ENCODE results near the gene CERS6.
"Not testable (repeated sequence)": the region's sequence is repeated elsewhere in the genome, so short reads cannot be mapped to it uniquely, and the experiment has no call there.

Gene CERS6

GRCh38 chr2:168455645-168456520 lies at the start of gene CERS6:
CERS6 (plus strand) TSS chr2:168456272; CDS start chr2:168456449, 177 bp downstream.
- DNase-seq (ENCODE audit: low read depth), result peak; percentile 64

- not testable (repeated sequence) for DNase-seq (ENCODE audit: low read depth)
Measured at GRCh38 chr2:168412301-168412700, 43.8 kb upstream of the CERS6 start.

- not testable (repeated sequence) for DNase-seq (ENCODE audit: low read depth)
Measured at GRCh38 chr2:168413101-168413500, 43.0 kb upstream of the CERS6 start.

- no peak for DNase-seq (ENCODE audit: low read depth)
Measured at GRCh38 chr2:168416555-168416954, 39.5 kb upstream of the CERS6 start.

GRCh38 chr2:168422584-168422983 lies 33.5 kb upstream of the CERS6 start:
- DNase-seq (ENCODE audit: low read depth), result no peak

- peak; percentile 6 for DNase-seq (ENCODE audit: low read depth)
Measured at GRCh38 chr2:168424112-168424951, 31.7 kb upstream of the CERS6 start.

- DNase-seq (ENCODE audit: low read depth), result no peak
Measured at GRCh38 chr2:168424971-168425370, 31.1 kb upstream of the CERS6 start.

- DNase-seq (ENCODE audit: low read depth), result no peak
Measured at GRCh38 chr2:168426861-168427260, 29.2 kb upstream of the CERS6 start.

- peak; percentile 69 for DNase-seq (ENCODE audit: low read depth)
Measured at GRCh38 chr2:168427451-168427850, 28.6 kb upstream of the CERS6 start.

- DNase-seq (ENCODE audit: low read depth), result no peak
Measured at GRCh38 chr2:168428431-168428830, 27.6 kb upstream of the CERS6 start.

GRCh38 chr2:168429988-168430387 lies 26.1 kb upstream of the CERS6 start:
- no peak for DNase-seq (ENCODE audit: low read depth)

GRCh38 chr2:168430431-168430830 lies 25.6 kb upstream of the CERS6 start:
- no peak for DNase-seq (ENCODE audit: low read depth)

GRCh38 chr2:168431301-168432024 lies 24.6 kb upstream of the CERS6 start:
- DNase-seq (ENCODE audit: low read depth), result no peak

GRCh38 chr2:168432100-168432499 lies 24.0 kb upstream of the CERS6 start:
- DNase-seq (ENCODE audit: low read depth), result no peak

- DNase-seq (ENCODE audit: low read depth), result no peak
Measured at GRCh38 chr2:168432565-168433186, 23.4 kb upstream of the CERS6 start.

- DNase-seq (ENCODE audit: low read depth), result no peak
Measured at GRCh38 chr2:168433527-168433926, 22.5 kb upstream of the CERS6 start.

- no peak for DNase-seq (ENCODE audit: low read depth)
Measured at GRCh38 chr2:168434146-168434545, 21.9 kb upstream of the CERS6 start.

- DNase-seq (ENCODE audit: low read depth), result no peak
Measured at GRCh38 chr2:168436840-168437239, 19.2 kb upstream of the CERS6 start.

- DNase-seq (ENCODE audit: low read depth), result no peak
Measured at GRCh38 chr2:168438553-168438952, 17.5 kb upstream of the CERS6 start.

- no peak for DNase-seq (ENCODE audit: low read depth)
Measured at GRCh38 chr2:168439536-168439935, 16.5 kb upstream of the CERS6 start.

- DNase-seq (ENCODE audit: low read depth), result no peak
Measured at GRCh38 chr2:168441214-168441872, 14.7 kb upstream of the CERS6 start.
